IMR-90 (cell line): Measurements from ENCODE around the gene OR51A4. TPM values are rescaled to one million over a fixed set of nuclear protein-coding genes. Genes with fewer than 3 reads are reported as not detected.

Experiments
- ATAC-seq: fragments of 200-7000 bp; cut with Tn5 transposase; 2 replicates; pipeline ENCODE4 v1.9.1; 2020; ENCODE audit warnings: low read depth, mild to moderate bottlenecking, moderate library complexity
- BruUV-seq: library from RNA; stranded (reverse); fragments of 400-500 nt; replicated peaks from 2 replicates; lab custom pipeline; 2021; lab: Mats Ljungman, UMichigan
- CTCF ChIA-PET: fragments of 300-600 bp; formaldehyde crosslinking; extraction: SDS; loops from one replicate; lab custom pipeline; 2021; ENCODE audit warnings: antibody characterized with exemption; lab: Yijun Ruan, JAX
- POLR2A ChIA-PET: fragments of 300-600 bp; sonication (Branson Sonifier 250); formaldehyde crosslinking; loops from one replicate; lab custom pipeline; 2022; ENCODE audit warnings: antibody characterized with exemption; ENCODE audit not compliant: unreplicated experiment; lab: Charles Lee
- DNase-seq: peaks from one replicate; pipeline ENCODE4 v3.0.0; 2013
- H2AFZ ChIP-seq: replicated peaks from 2 replicates; pipeline ENCODE3; 2013; ENCODE audit warnings: low read length, mild to moderate bottlenecking; ENCODE audit not compliant: poor library complexity
- H2AK5ac ChIP-seq: 2 replicates; pipeline ENCODE4 v1.6.1; 2013; ENCODE audit warnings: low read depth, low read length, inconsistent platforms
- H2AK9ac ChIP-seq: replicated peaks from 2 replicates; pipeline ENCODE3; 2013; ENCODE audit warnings: mild to moderate bottlenecking, low read depth, low read length, moderate library complexity; ENCODE audit not compliant: poor library complexity
- H2BK120ac ChIP-seq: 2 replicates; pipeline ENCODE4 v1.6.1; 2013; ENCODE audit warnings: low read depth, low read length, inconsistent platforms
- H2BK15ac ChIP-seq: 3 replicates; pipeline ENCODE4 v1.6.1; 2013; ENCODE audit warnings: low read depth, low read length, inconsistent platforms
- H2BK20ac ChIP-seq: 2 replicates; pipeline ENCODE4 v1.6.1; 2013; ENCODE audit warnings: low read depth, mild to moderate bottlenecking, inconsistent platforms, low read length, moderate library complexity
- H2BK5ac ChIP-seq: 2 replicates; pipeline ENCODE4 v1.6.1; 2013; ENCODE audit warnings: mild to moderate bottlenecking, low read depth, low read length, inconsistent platforms; ENCODE audit not compliant: poor library complexity, severe bottlenecking
- H3K14ac ChIP-seq: replicated peaks from 2 replicates; pipeline ENCODE4 v1.6.1; 2013; ENCODE audit warnings: low read depth, low read length, inconsistent platforms
- H3K18ac ChIP-seq: 2 replicates; pipeline ENCODE4 v1.6.1; 2013; ENCODE audit warnings: low read depth, low read length, control low read depth
- H3K23ac ChIP-seq: 2 replicates; pipeline ENCODE4 v1.6.1; 2013; ENCODE audit warnings: low read depth, low read length, inconsistent platforms
- H3K27ac ChIP-seq: 2 replicates; pipeline ENCODE4 v1.5.1; 2013; ENCODE audit warnings: mild to moderate bottlenecking, control low read depth, low read length; ENCODE audit not compliant: insufficient read depth
- H3K27me3 ChIP-seq: 2 replicates; pipeline ENCODE4 v1.6.1; 2013; ENCODE audit warnings: low read length; ENCODE audit not compliant: control insufficient read depth, insufficient read depth
- H3K36me3 ChIP-seq: 2 replicates; pipeline ENCODE4 v1.6.1; 2013; ENCODE audit warnings: low read length, mixed read lengths; ENCODE audit not compliant: control insufficient read depth, insufficient read depth
- H3K4ac ChIP-seq: 2 replicates; pipeline ENCODE4 v1.6.1; 2013; ENCODE audit warnings: low read depth, low read length, inconsistent platforms
- H3K4me1 ChIP-seq: 2 replicates; pipeline ENCODE4 v1.6.1; 2013; ENCODE audit warnings: low read length, mixed read lengths; ENCODE audit not compliant: control insufficient read depth, insufficient read depth
- H3K4me2 ChIP-seq: 2 replicates; pipeline ENCODE4 v1.6.1; 2013; ENCODE audit warnings: low read depth, mild to moderate bottlenecking, control low read depth, low read length, moderate library complexity
- H3K4me3 ChIP-seq: 2 replicates; pipeline ENCODE4 v1.5.1; 2013; ENCODE audit warnings: low read depth, mild to moderate bottlenecking, control low read depth, low read length, moderate library complexity; ENCODE audit not compliant: insufficient read depth
- H3K56ac ChIP-seq: 2 replicates; pipeline ENCODE4 v1.6.1; 2013; ENCODE audit warnings: low read length, inconsistent platforms; ENCODE audit not compliant: insufficient read depth; ENCODE audit errors: extremely low read depth
- H3K79me1 ChIP-seq, 2 experiments: 2 replicates each; pipeline ENCODE4 v1.6.1; 2013; ENCODE audit warnings: low read length in 2 of 2, inconsistent platforms in 1 of 2, low read depth in 1 of 2
- H3K9ac ChIP-seq: 2 replicates; pipeline ENCODE4 v1.6.1; 2013; ENCODE audit warnings: low read depth, low read length, control low read depth
- H3K9me1 ChIP-seq: 2 replicates; pipeline ENCODE4 v1.6.1; 2013; ENCODE audit warnings: low read length, inconsistent platforms; ENCODE audit not compliant: insufficient read depth
- H3K9me3 ChIP-seq: 2 replicates; pipeline ENCODE4 v1.6.1; 2013; ENCODE audit warnings: low read length; ENCODE audit not compliant: control insufficient read depth, insufficient read depth
- H4K20me1 ChIP-seq: 2 replicates; pipeline ENCODE4 v1.6.1; 2013; ENCODE audit warnings: low read length, inconsistent platforms; ENCODE audit not compliant: insufficient read depth
- H4K5ac ChIP-seq: 2 replicates; pipeline ENCODE4 v1.6.1; 2013; ENCODE audit warnings: mild to moderate bottlenecking, low read depth, low read length, control low read depth
- H4K8ac ChIP-seq, 2 experiments: 2 replicates each; pipeline ENCODE4 v1.6.1; 2013; ENCODE audit warnings: low read depth in 2 of 2, low read length in 2 of 2, control low read depth in 1 of 2, inconsistent platforms in 1 of 2
- H4K91ac ChIP-seq: 2 replicates; pipeline ENCODE4 v1.6.1; 2013; ENCODE audit warnings: low read depth, low read length, inconsistent platforms; ENCODE audit not compliant: insufficient read depth
- BHLHE40 ChIP-seq: fragments of 150-350 bp; IDR thresholded peaks from 2 replicates; pipeline ENCODE4 v1.6.1; 2016; ENCODE audit warnings: mild to moderate bottlenecking, low read depth, low read length
- CHD1 ChIP-seq: IDR thresholded peaks from 2 replicates; pipeline ENCODE4 v1.6.1; 2012; ENCODE audit warnings: low read depth, low read length, improper control_type of control experiment
- FOS ChIP-seq: fragments of 150-350 bp; IDR thresholded peaks from 2 replicates; pipeline ENCODE4 v1.6.1; 2016; ENCODE audit warnings: low read depth, low read length
- MAFK ChIP-seq: IDR thresholded peaks from 2 replicates; pipeline ENCODE4 v1.6.1; 2012; ENCODE audit warnings: low read depth, low read length, improper control_type of control experiment
- MAZ ChIP-seq: IDR thresholded peaks from 2 replicates; pipeline ENCODE4 v1.6.1; 2012; ENCODE audit warnings: low read depth, mild to moderate bottlenecking, low read length, improper control_type of control experiment, moderate library complexity, borderline replicate concordance
- MXI1 ChIP-seq: IDR thresholded peaks from 2 replicates; pipeline ENCODE4 v1.6.1; 2012; ENCODE audit warnings: low read depth, mild to moderate bottlenecking, low read length, moderate library complexity, borderline replicate concordance
- NFE2L2 ChIP-seq: fragments of 150-350 bp; IDR thresholded peaks from 2 replicates; pipeline ENCODE4 v1.6.1; 2016; ENCODE audit warnings: low read depth, mild to moderate bottlenecking, low read length
- USF2 ChIP-seq: fragments of 150-350 bp; IDR thresholded peaks from 2 replicates; pipeline ENCODE4 v1.6.1; 2017; ENCODE audit warnings: mild to moderate bottlenecking, antibody characterized with exemption, low read length, low read depth
- dilution Hi-C: fragments of 300-500 bp; cut with HindIII; formaldehyde crosslinking; loops from one replicate; pipeline ENCODE4 v1.14.3; 2018; ENCODE audit warnings: low sequenced_read_pairs; ENCODE audit not compliant: unreplicated experiment
- in situ Hi-C: fragments of 300-500 bp; cut with MboI; formaldehyde crosslinking; loops from 3 replicates; pipeline ENCODE4 v1.14.3; 2019; ENCODE audit warnings: low sequenced_read_pairs, inconsistent platforms, mixed read lengths
- intact Hi-C: fragments of 100-400 bp; cut with micrococcal nuclease; formaldehyde crosslinking; loops from 2 replicates; pipeline ENCODE4 v1.10.0; 2022
- polyA plus RNA-seq, 3 experiments: library from polyadenylated mRNA; depleted of rRNA; stranded (reverse); fragments of >200 nt; gene quantifications; 2 replicates each; pipeline ENCODE4 v1.2.3, GENCODE V29; 2012; ENCODE audit warnings: low replicate concordance in 1 of 3
- total RNA-seq: library from RNA; depleted of rRNA; stranded (reverse); fragments of >200 nt; gene quantifications from 2 replicates; pipeline ENCODE4 v1.2.3, GENCODE V29; 2012

The OR51A4 gene
- total and polyA plus RNA-seq, 2 of the 4 experiments (the other 2 are of a cell fraction) = not detected

GRCh38 chr11:4916581-4916980 lies 30.8 kb downstream of the OR51A4 start:
- Histone ChIP-seq H3K9ac (no peak overlapping the region), H3K27ac (no peak overlapping the region), H4K91ac (no peak overlapping the region), H3K18ac (no peak overlapping the region), H2BK120ac (no peak overlapping the region), H2AK5ac (no peak overlapping the region), H3K9me3 (no peaks in the 10 kb centered on the region), H2AK9ac (no peak overlapping the region), H3K23ac (no peak overlapping the region), H2AFZ (no peak overlapping the region), H2BK5ac (no peak overlapping the region), H4K5ac (no peak overlapping the region), H3K4me1 (no peaks in the 10 kb centered on the region), H4K20me1 (no peaks in the 10 kb centered on the region), H2BK20ac (no peak overlapping the region), H3K79me1 (no peaks in the 10 kb centered on the region), H3K56ac (no peak overlapping the region), H3K4me2 (no peak overlapping the region), H3K36me3 (no peaks in the 10 kb centered on the region), H3K4me3 (no peak overlapping the region), H3K27me3 (peaks cover 3% of the 10 kb centered on the region; the same call in 1 of the 2 replicates), H2BK15ac (no peak overlapping the region), H3K9me1 (no peaks in the 10 kb centered on the region), H4K8ac (no peak overlapping the region), H3K14ac (no peak overlapping the region), H3K4ac (no peak overlapping the region)
- DNase-seq = no peak
- TF ChIP-seq MXI1 (no peak), USF2 (no peak), CHD1 (no peak), MAFK (no peak), NFE2L2 (no peak), FOS (no peak), MAZ (no peak), BHLHE40 (no peak)
- ChIA-PET CTCF (no interaction called here), POLR2A (no interaction called here)
- no TSS peak for BruUV-seq
- in situ Hi-C loops = no loop called here
- ATAC-seq = no peak
- dilution Hi-C loops = no loop called here
- intact Hi-C loops = no loop called here
